ENCODE data around the gene LRP3.

- TF ChIP-seq EZH2 (IDR thresholded peaks at IDR 0.05; ENCODE audit: low read depth, unreplicated experiment) (no peak), EZH2phosphoT487 (IDR thresholded peaks at IDR 0.05; ENCODE audit: unreplicated experiment) (no peak), REST (IDR thresholded peaks at IDR 0.05; ENCODE audit: unreplicated experiment) (no peak), CTCF (conservative IDR thresholded peaks at IDR 0.05; ENCODE audit: low read depth in 2 of 2) (peak; percentile 62 to 77), POLR2AphosphoS5 (IDR thresholded peaks at IDR 0.05; ENCODE audit: low read depth) (no peak), ZNF114 (CRISPR knock-in tag; IDR thresholded peaks at IDR 0.05) (no peak), JUNB (IDR thresholded peaks at IDR 0.05; ENCODE audit: unreplicated experiment) (no peak)
Measured at GRCh38 chr19:33241530-33242101, 47.5 kb downstream of the LRP3 start.
